Dermis microvascular lymphatic vessel endothelial cell (primary cell): Measurements from ENCODE around the gene SLC27A2. TPM values are rescaled to one million over a fixed set of nuclear protein-coding genes. Genes with fewer than 3 reads are reported as not detected.
A peak's percentile ranks its signal among the peaks of the same experiment; 100 is the strongest.
"Not testable (repeated sequence)": the region's sequence is repeated elsewhere in the genome, so short reads cannot be mapped to it uniquely, and the experiment has no call there.

Experiments used
- DNase-seq, 2 donors: peaks; one replicate each; pipeline versions ENCODE4 v3.0.0 to v3.0.0-alpha.2; 2010; ENCODE audit warnings: low read depth in 2 of 2
- total RNA-seq: library from RNA; depleted of rRNA; stranded (reverse); fragments of >200 nt; gene quantifications from 2 replicates; pipeline ENCODE4 v1.2.1, GENCODE V29; 2014

SLC27A2 gene
- total RNA-seq, 1 donor from 2014 or later: 3.6 TPM

DNA sequence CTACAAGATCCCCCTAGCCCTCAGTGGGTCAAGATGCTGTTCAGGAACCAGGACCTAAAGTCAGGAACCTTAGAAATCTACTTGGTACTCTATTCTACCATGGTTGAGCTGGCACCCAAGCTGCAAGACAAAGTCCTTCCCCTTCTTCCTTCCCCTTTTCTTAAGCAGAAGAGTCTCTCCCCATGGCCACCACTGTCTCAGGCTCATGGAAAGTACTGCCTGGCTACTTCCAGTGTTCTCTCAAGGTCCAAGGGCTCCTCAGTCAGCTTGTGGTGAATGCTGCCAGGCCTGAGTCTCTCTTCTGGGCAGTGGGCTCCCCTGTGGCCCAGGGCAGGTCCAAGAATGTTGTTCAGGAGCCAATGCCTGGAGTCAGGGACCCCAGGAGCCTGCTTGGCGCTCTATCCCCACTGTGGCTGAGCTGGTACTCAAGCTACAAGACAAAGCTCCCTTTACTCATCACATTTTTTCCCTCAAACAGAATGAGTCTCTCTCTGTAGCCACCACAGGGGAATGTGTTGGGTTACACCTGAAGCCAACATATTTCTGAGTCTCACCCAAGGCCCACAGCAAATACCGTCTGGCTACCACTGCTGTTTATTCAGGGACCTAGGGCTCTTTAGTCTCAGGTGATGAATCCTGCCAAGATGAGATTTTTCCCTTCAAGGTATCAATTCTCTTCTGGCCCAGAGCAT, 18.1 kb upstream of the SLC27A2 start:
- no peak for DNase-seq

DNA sequence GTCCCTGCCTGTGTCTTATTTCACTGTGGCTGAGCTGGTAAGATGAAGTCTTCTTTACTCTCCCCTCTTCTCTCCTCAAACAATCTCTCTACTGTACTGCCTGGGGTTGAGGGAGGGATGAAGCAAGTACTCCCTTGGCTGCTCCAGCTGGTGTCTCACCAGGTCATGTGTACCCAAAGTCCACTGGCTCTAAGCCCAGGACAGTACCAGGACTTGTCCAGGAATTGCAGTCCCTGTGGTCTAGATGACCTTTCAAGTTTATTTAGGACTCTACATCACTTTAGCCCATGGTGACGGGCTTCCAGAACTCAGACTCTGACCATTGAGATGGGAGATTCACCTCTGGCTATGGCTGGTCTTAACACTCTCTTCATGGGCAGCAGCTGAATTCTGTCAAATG, 17.5 kb upstream of the SLC27A2 start:
- no peak for DNase-seq

- DNase-seq: no peak
Measured at GRCh38 chr15:50166216-50166615, 15.8 kb upstream of the SLC27A2 start.

GRCh38 chr15:50167110-50167509, 14.9 kb upstream of the SLC27A2 start:
- no peak for DNase-seq

DNA sequence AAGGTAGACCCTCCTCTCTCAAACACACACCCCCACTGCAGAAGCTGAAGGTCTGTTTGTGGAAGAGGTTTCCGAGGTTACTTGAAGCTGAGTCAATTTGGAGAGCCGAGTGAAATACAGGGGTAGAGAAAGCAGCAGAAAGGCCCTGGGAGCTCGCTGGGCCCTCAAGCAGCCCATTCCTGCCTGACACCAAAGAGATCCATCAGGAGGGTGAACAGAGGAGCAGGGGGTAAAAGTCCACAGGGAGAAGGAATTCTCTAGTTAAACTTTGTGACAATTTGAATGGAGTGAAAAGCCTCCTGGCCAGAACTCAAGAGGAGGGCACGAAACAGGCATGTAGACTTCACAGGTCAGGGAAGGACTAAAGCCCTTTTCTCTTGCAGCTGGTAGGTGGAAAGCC, 13.6 kb upstream of the SLC27A2 start:
- DNase-seq: no peak

GRCh38 chr15:50168783-50169411, 13.1 kb upstream of the SLC27A2 start:
- no peak for DNase-seq

DNA sequence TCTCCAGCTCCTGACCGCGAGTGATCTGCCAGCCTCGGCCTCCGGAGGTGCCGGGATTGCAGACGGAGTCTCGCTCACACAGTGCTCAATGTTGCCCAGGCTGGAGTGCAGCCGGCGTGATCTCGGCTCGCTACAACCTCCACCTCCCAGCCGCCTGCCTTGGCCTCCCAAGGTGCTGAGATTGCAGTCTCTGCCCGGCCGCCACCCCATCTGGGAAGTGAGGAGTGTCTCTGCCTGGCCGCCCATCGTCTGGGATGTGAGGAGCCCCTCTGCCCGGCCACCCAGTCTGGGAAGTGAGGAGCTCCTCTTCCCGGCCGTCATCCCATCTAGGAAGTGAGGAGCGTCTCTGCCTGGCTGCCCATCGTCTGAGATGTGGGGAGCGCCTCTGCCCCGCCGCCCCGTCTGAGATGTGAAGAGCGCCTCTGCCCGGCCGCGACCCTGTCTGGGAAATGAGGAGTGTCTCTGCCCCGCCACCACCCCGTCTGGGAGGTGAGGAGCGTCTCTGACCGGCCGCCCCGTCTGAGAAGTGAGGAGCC, 9.6 kb upstream of the SLC27A2 start:
- DNase-seq: not testable (repeated sequence)

DNA sequence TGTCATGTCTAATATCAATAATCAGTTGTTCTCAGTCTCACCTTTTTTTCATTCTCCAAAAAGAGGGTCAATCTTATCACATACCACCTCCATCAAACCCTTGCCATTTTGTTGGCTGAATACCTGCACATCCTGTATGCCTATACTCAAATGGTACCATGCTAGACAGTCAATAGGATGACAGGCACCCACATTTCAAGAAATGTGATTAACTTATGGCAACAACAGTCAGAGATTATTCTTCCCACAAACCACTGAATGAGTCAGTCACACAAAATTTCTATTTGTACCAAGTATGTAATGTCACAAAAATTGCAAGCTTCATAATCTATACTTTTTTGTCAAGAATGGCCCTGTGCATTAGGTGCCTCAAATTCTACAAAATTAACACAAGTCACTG, 5.1 kb upstream of the SLC27A2 start:
- no peak for DNase-seq

- DNase-seq: no peak
Measured at GRCh38 chr15:50180091-50180490, 1.9 kb upstream of the SLC27A2 start.

- DNase-seq: no peak
Measured at GRCh38 chr15:50180582-50180981, 1.4 kb upstream of the SLC27A2 start.

DNA sequence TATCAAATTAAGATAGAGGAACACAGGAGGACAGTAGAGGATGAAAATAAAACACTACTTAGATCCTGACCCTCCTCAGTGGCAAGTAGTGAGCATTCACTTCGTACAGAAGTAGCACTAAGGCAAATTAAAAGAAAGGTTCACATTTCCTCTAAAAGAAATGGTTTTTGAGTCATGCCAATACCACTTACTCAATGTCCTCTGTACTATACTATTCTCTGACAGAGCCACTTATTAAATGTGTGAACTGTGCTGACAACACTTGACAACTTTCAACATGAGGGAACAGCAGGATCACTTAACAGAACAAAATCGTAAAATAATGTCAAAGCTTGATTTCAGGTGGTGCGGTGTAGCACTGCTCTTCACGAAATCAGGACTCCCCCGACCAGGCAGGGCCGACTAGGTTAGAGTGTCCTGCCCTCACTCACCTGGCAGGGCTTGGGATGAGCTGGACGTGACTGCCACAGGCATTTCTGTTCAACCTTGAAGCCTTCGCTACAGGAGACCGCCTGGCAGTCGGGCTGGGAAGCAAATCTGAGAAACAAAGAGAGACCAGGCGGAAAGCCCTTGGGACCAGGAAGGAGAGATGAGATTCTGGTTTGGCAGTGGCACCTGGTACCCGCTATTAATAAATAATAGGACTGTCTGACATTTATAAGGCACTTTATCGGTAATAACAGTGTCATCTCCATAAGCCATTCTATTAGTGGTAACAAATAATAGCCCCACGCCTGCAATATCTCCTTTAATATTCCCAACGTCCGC, 611 bp upstream of the SLC27A2 start:
- no peak for DNase-seq

DNA sequence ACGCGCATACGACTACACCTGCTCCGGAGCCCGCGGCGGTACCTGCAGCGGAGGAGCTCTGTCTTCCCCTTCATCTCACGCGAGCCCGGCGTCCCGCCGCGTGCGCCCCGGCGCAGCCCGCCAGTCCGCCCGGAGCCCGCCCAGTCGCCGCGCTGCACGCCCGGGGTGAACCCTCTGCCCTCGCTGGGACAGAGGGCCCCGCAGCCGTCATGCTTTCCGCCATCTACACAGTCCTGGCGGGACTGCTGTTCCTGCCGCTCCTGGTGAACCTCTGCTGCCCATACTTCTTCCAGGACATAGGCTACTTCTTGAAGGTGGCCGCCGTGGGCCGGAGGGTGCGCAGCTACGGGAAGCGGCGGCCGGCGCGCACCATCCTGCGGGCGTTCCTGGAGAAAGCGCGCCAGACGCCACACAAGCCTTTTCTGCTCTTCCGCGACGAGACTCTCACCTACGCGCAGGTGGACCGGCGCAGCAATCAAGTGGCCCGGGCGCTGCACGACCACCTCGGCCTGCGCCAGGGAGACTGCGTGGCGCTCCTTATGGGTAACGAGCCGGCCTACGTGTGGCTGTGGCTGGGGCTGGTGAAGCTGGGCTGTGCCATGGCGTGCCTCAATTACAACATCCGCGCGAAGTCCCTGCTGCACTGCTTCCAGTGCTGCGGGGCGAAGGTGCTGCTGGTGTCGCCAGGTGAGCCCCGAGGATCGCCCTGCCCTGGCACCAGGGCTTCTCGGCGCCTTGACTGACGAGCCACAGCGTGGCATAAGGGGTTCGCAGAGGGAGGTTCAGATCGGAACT, 420 bp downstream of the SLC27A2 start:
- DNase-seq: peak in 1 of 2 donors; percentile 35

- DNase-seq: no peak
Measured at GRCh38 chr15:50183112-50183794, 1.3 kb downstream of the SLC27A2 start.

- no peak for DNase-seq
Measured at GRCh38 chr15:50184863-50185504, 3.0 kb downstream of the SLC27A2 start.

GRCh38 chr15:50186090-50186489, 4.1 kb downstream of the SLC27A2 start:
- DNase-seq: no peak

DNA sequence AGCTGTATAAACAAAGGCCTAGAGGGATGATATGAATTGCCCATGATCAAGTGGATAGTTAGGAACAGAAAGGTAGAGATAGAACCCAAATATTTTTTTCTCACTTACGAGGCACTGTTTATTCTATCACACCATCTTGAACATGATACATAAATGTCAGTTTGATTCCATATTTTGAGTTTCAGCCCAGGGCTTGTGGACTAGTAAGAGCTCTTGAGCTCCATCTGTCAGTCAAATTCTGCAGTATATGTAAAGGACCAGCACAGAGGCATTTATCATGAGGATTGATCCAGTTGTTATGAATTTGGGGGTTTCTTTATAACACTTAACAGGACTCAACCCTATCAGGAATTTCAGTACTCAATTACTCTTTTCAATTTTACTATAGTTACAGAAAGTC, 4.8 kb downstream of the SLC27A2 start:
- DNase-seq: no peak

- no peak for DNase-seq
Measured at GRCh38 chr15:50187525-50187924, 5.5 kb downstream of the SLC27A2 start.

- DNase-seq: peak in 1 of 2 donors; percentile 11
Measured at GRCh38 chr15:50187997-50188396, 6.0 kb downstream of the SLC27A2 start.

DNA sequence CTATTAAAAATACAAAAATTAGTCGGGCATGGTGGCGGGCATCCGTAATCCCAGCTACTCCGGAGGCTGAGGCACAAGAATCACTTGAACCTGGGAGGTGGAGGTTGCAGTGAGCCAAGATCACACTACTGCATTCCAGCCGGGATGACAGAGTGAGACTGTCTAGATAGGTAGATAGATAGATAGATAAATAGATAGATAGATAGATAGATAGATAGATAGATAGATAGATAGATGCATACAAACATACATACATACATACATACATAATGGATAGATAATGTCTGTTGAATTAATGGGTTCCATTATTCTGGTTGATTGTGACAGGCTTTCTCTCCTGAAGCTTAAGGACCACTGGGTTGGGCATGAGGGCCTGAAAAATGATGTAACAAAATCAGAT, 6.8 kb downstream of the SLC27A2 start:
- not testable (repeated sequence) for DNase-seq

DNA sequence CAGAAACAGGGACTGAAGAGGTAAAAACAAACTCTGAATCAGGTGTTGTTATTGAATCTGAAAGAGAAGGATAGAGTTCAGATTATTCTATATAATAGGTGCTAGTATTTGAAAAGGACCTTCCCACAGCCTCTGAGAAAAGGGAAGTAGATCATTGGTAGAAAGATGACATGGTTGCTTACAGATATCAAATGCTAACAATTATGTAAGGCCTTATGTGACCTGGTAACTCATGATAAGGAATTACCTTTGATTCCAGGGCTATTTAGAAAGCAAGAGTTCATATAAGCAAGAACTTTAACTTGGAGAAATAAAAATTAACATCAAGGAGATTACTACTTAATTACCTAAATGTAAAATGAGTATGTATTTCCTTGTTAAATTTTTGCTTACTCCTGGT, 7.6 kb downstream of the SLC27A2 start:
- no peak for DNase-seq
